H1 (cell line): ENCODE results near the gene PHGDH. TPM values are rescaled to one million over a fixed set of nuclear protein-coding genes. Genes with fewer than 3 reads are reported as not detected.

Experiments
- BRCA1 ChIP-seq: IDR thresholded peaks from 2 replicates; pipeline ENCODE4 v1.6.1; 2012; ENCODE audit warnings: low read depth, low read length, improper control_type of control experiment
- CBX8 ChIP-seq: fragments of 300-800, 300-1000 bp; sonication (generic); IDR thresholded peaks from 2 replicates; pipeline ENCODE4 v1.7.1; 2016; ENCODE audit warnings: low read depth, low read length, borderline replicate concordance
- CREB1 ChIP-seq: IDR thresholded peaks from 2 replicates; pipeline ENCODE4 v1.6.1; 2012; ENCODE audit warnings: inconsistent platforms
- EP300 ChIP-seq, 2 experiments: IDR thresholded peaks; 1 replicate in 1 of 2; 2 replicates in 1 of 2; pipeline ENCODE4 v1.6.1; 2011 to 2012; ENCODE audit warnings: low read depth in 2 of 2, low read length in 2 of 2, mild to moderate bottlenecking in 2 of 2, borderline replicate concordance in 1 of 2, inconsistent platforms in 1 of 2, moderate library complexity in 1 of 2
- GABPA ChIP-seq: IDR thresholded peaks from 2 replicates; pipeline ENCODE4 v1.6.1; 2011; ENCODE audit warnings: mild to moderate bottlenecking, low read length, moderate library complexity, borderline replicate concordance; ENCODE audit not compliant: insufficient read depth
- HDAC2 ChIP-seq, 2 experiments: fragments of 300-600 bp in 1 of 2; sonication (generic) in 1 of 2; IDR thresholded peaks; 2 replicates each; pipeline ENCODE4 v1.6.1; 2011 to 2012; ENCODE audit warnings: low read depth in 2 of 2, low read length in 2 of 2, mild to moderate bottlenecking in 2 of 2, moderate library complexity in 2 of 2, borderline replicate concordance in 1 of 2, inconsistent platforms in 1 of 2
- KDM5A ChIP-seq: fragments of 200-600 bp; IDR thresholded peaks from 2 replicates; pipeline ENCODE4 v1.7.1; 2012; ENCODE audit warnings: mild to moderate bottlenecking, low read length, inconsistent platforms, mixed read lengths
- MAFK ChIP-seq: IDR thresholded peaks from 2 replicates; pipeline ENCODE4 v1.6.1; 2012; ENCODE audit warnings: low read depth, mild to moderate bottlenecking, improper control_type of control experiment, low read length
- PHF8 ChIP-seq: fragments of 200-600 bp; sonication (generic); conservative IDR thresholded peaks from 2 replicates; pipeline ENCODE4 v1.7.1; 2012; ENCODE audit warnings: low read depth, mild to moderate bottlenecking, inconsistent platforms, low read length, moderate library complexity
- POU5F1 ChIP-seq: IDR thresholded peaks from 2 replicates; pipeline ENCODE4 v1.6.1; 2011; ENCODE audit warnings: low read depth, mild to moderate bottlenecking, low read length, moderate library complexity
- SIN3A ChIP-seq, 2 experiments: IDR thresholded peaks in 1 of 2; conservative IDR thresholded peaks in 1 of 2; 2 replicates each; pipeline ENCODE4 v1.6.1; 2011 to 2012; ENCODE audit warnings: low read length in 2 of 2, improper control_type of control experiment in 1 of 2, low read depth in 1 of 2, mild to moderate bottlenecking in 1 of 2
- SIRT6 ChIP-seq: IDR thresholded peaks from one replicate; pipeline ENCODE4 v1.7.1; 2012; ENCODE audit warnings: low read length, inconsistent platforms
- SP4 ChIP-seq: IDR thresholded peaks from 2 replicates; pipeline ENCODE4 v1.6.1; 2012; ENCODE audit warnings: low read length, inconsistent platforms
- TAF7 ChIP-seq: optimal IDR thresholded peaks from 2 replicates; pipeline ENCODE3; 2011; ENCODE audit warnings: low read depth, mild to moderate bottlenecking, inconsistent platforms, low read length, moderate library complexity, borderline replicate concordance
- polyA plus RNA-seq, 7 experiments: library from polyadenylated mRNA; depleted of rRNA in 3 of 7; stranded (reverse) in 5 of 7; unstranded in 2 of 7; fragments of >200 nt in 5 of 7; fragments of 200-250 nt in 2 of 7; gene quantifications; 1 replicate in 5 of 7; 2 replicates in 1 of 7; 4 replicates in 1 of 7; pipeline versions ENCODE4 v1.2.1 to v1.2.3, GENCODE V29; 2011 to 2013; ENCODE audit warnings: missing spikeins in 2 of 7, mixed read lengths in 2 of 7
- total RNA-seq: library from RNA; stranded (reverse); fragmentation: NEBNext Ultra II Directional; extraction: Animal tissue kit (Norgen Biotek cat#: 25700); gene quantifications from 2 replicates; pipeline ENCODE4 v1.2.1, GENCODE V29; 2021
- TF ChIP-seq, protein P1 (sequence below): IDR thresholded peaks from 2 replicates; pipeline ENCODE4 v1.6.1; 2012; ENCODE audit warnings: inconsistent platforms

Gene PHGDH
- total and polyA plus RNA-seq, 2 of the 8 experiments (the other 6 are each of a cell fraction or from before 2014, with no cell fraction given) = 358 to 687 TPM

DNA sequence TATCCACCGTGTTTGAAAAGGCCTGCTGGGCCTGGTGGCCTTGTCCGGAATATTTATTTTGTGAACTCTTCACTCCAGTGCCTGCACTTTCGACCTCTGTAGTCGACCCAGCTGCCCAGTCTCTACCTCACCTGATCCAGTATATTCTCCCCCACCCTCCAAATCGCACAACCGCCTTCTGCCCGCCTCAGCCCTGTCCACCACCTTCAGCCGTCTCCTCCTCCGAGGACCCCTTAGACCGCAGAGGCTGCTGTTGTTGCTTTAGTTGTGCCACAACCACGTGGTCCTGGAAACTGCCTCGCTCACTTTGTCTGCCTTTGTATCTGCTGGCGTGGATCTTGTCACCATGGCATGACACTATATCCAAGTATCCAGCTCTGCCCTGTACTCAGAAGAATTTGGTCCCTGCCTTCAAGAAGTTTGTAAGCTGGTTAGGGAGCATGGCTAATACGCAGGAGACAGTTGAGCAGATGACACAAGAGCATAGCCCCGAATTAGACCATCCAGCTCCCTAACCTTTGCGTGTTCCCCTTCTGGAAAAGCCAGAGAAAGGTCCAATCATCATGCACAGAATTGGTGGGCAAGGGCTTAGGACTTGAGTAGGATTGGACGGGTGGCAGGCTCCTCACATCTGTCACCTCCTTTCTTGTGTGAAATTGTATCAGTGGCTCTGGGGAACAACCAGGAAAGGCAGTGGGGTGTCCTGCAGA lies 1.5 kb downstream of the PHGDH start (continued):
- TF ChIP-seq SIRT6 = no peak
- no peak for TF ChIP-seq BRCA1
- no peak for TF ChIP-seq MAFK
- TF ChIP-seq GABPA = no peak
- peak; percentile 14; the same call in 1 of the 2 replicates for TF ChIP-seq PHF8
- peak; percentile 11 for TF ChIP-seq TAF7
- peak in 1 of 2 experiments; percentile 48; a peak in 1 of 4 replicates for TF ChIP-seq SIN3A (conservative IDR thresholded peaks at IDR 0.05 in 1 of 2, IDR thresholded peaks at IDR 0.05 in 1 of 2; ENCODE audit: low read depth in 1 of 2, low read length in 2 of 2)
- TF ChIP-seq SP4 = no peak
- TF ChIP-seq CREB1 = 0 out of 2 replicates have a peak, but pooled peaks have one; percentile 18
- TF ChIP-seq KDM5A = no peak
- TF ChIP-seq HDAC2 (IDR thresholded peaks at IDR 0.05; ENCODE audit: borderline replicate concordance in 1 of 2, low read depth in 2 of 2, low read length in 2 of 2) = no peak
- no peak for TF ChIP-seq CBX8
- TF ChIP-seq, protein P1, sequence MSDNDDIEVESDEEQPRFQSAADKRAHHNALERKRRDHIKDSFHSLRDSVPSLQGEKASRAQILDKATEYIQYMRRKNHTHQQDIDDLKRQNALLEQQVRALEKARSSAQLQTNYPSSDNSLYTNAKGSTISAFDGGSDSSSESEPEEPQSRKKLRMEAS = peak; percentile 88
- TF ChIP-seq POU5F1 = no peak
- no peak for TF ChIP-seq EP300 (IDR thresholded peaks at IDR 0.05; ENCODE audit: borderline replicate concordance in 1 of 2, low read depth in 2 of 2, low read length in 2 of 2)
